Endodermal cell (in vitro differentiated cells): ENCODE results near the gene TMEM259. TPM values are rescaled to one million over a fixed set of nuclear protein-coding genes. Genes with fewer than 3 reads are reported as not detected.

Experiments used
- DNase-seq: peaks from one replicate; pipeline ENCODE4 v3.0.0-alpha.2; 2017
- H3K27ac ChIP-seq: 2 replicates; pipeline ENCODE4 v1.5.1; 2013; ENCODE audit warnings: mild to moderate bottlenecking, low read depth, low read length, moderate library complexity
- H3K27me3 ChIP-seq: 2 replicates; pipeline ENCODE4 v1.6.1; 2013; ENCODE audit warnings: mild to moderate bottlenecking, low read length, moderate library complexity; ENCODE audit not compliant: insufficient read depth, control insufficient read depth, poor library complexity, severe bottlenecking
- H3K36me3 ChIP-seq: 2 replicates; pipeline ENCODE4 v1.7.0; 2013; ENCODE audit warnings: mild to moderate bottlenecking, low read length, moderate library complexity; ENCODE audit not compliant: control insufficient read depth, insufficient read depth
- H3K4me1 ChIP-seq: one replicate; pipeline ENCODE4 v1.7.0; 2013; ENCODE audit warnings: low read length; ENCODE audit not compliant: control insufficient read depth, insufficient read depth
- H3K4me3 ChIP-seq: 2 replicates; pipeline ENCODE4 v1.5.1; 2013; ENCODE audit warnings: mild to moderate bottlenecking, low read length, moderate library complexity
- H3K9ac ChIP-seq: 2 replicates; pipeline ENCODE4 v1.6.1; 2013; ENCODE audit warnings: mild to moderate bottlenecking, low read length, moderate library complexity; ENCODE audit not compliant: poor library complexity, severe bottlenecking; ENCODE audit errors: extremely low read depth
- H3K9me3 ChIP-seq: 2 replicates; pipeline ENCODE4 v1.6.1; 2013; ENCODE audit warnings: mild to moderate bottlenecking, low read length, moderate library complexity; ENCODE audit not compliant: control insufficient read depth
- H3K27ac Mint-ChIP-seq: 2 replicates; pipeline ENCODE4 v1.8.0; 2020; ENCODE audit warnings: mixed read lengths
- H3K27me3 Mint-ChIP-seq: 2 replicates; pipeline ENCODE4 v1.8.0; 2021; ENCODE audit warnings: mild to moderate bottlenecking, mixed read lengths; ENCODE audit not compliant: insufficient read depth
- H3K36me3 Mint-ChIP-seq: 2 replicates; pipeline ENCODE4 v1.8.0; 2020; ENCODE audit warnings: low read depth, mixed read lengths
- H3K4me1 Mint-ChIP-seq: 2 replicates; pipeline ENCODE4 v1.8.0; 2020; ENCODE audit warnings: mixed read lengths
- H3K4me3 Mint-ChIP-seq: 2 replicates; pipeline ENCODE4 v1.8.0; 2020; ENCODE audit warnings: mild to moderate bottlenecking, moderate library complexity, mixed read lengths
- H3K9me3 Mint-ChIP-seq: 2 replicates; pipeline ENCODE4 v1.8.0; 2020; ENCODE audit warnings: mild to moderate bottlenecking, mixed read lengths
- CTCF ChIP-seq: fragments of 200-600 bp; sonication (generic); conservative IDR thresholded peaks from 2 replicates; pipeline ENCODE4 v1.5.0; 2021; ENCODE audit warnings: antibody characterized with exemption, mild to moderate bottlenecking
- WGBS, 2 experiments: methylation state at CpG; one replicate each; pipeline versions ENCODE4 v1.1.5 to v1.1.7; 2013; ENCODE audit warnings: missing lambda C conversion rate in 2 of 2, mixed read lengths in 1 of 2; ENCODE audit not compliant: insufficient coverage in 1 of 2, insufficient read length in 1 of 2; 5-methylcytosine and 5-hydroxymethylcytosine counted together
- total RNA-seq, 2 donors: library from RNA; stranded (reverse); fragmentation: NEBNext Ultra II Directional in 1 of 2; extraction: Animal tissue kit (Norgen Biotek cat#: 25700) in 1 of 2; gene quantifications; 2 replicates in 1 of 2; 3 replicates in 1 of 2; pipeline ENCODE4 v1.2.1, GENCODE V29; 2021

The TMEM259 gene
- total RNA-seq, 2 donors from 2014 or later, result 157 to 176 TPM

DNA sequence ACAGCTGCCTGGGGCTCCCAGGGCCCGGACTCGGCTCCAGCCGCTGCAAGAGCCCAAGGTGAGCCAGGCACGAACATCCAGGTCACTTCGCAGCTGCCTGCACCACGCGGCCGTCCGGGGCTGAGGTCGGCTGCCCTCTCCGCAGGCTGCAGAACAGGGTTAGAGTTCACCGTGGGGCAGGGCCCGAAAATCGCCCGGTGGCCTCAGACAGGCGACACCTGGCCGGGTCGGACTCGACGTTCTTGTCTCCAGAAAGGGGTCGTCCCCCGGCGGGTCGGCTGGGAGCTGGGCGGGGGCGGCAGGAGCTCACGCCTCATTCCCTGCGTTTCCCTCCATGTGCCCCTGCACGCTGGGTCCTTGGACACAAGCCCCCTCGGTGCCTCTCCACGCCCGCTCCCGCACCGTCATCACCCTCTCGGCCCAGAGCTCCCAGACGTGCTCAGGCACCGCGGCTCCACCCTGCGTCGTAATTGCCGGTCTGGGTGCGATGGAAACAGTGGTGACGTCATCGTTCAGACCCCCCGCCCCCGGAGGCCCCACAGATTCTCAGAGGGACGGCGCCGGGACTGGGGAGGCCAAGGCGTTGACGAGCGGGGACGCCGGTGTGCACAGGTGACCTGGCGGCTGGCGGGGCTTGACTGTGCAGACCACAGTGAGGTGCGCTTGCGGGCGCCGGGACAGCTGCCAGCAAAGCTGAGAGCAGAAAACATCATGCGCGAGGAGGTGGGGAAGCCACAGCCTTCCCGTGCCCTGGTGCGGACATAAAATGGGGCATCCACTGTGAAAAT, 24.7 kb downstream of the TMEM259 start:
- no peak overlapping the region for H3K4me3 ChIP-seq

DNA sequence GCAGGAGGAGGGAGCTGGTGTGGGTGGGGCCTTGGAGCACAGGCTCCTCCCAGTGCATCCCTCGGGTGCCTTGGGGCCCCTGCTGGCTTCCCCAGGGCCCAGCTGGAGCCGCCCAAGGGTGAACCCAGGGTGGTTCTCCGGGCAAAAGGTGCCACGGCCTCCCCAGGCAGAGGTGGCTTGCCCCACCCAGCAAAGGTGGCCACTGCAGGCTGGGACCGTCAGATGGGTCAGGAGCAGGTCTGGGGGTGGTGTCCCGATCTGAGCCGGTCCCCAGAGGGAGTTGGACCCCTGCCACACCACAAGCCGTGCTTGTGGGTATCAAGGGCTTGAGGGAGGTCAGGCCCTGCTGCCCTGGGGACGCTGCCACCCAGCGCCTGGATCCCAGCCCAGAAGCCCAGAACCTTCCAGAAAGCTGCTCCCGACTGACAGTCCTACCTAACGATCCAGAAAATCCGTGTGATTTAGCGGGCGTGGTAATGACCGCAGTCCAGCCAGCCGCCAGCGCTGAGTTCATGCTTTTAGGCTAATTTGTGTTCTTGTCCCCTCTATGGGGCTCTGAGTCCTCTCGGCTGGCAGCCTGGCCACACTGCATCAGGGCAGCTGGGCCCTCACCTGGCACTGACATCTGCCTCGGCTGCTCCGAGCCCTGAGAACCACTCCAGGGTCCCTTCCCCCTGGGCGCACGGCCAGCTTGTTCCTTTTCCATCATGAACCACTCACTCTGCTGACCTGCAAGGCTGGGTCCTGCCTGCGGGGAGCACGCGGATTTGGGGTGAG, 25.7 kb downstream of the TMEM259 start:
- Mint-ChIP-seq H3K36me3 (peaks cover 12% of the 10 kb centered on the region), H3K9me3 (no peaks in the 10 kb centered on the region), H3K4me3 (no peak overlapping the region), H3K27ac (no peak overlapping the region), H3K4me1 (peaks cover 4% of the 10 kb centered on the region), H3K27me3 (peaks cover 38% of the 10 kb centered on the region)
- 94 to 97% methylated on average over 15 to 26 of the region's 26 CpGs for WGBS, 2 experiments
- no peak for TF ChIP-seq CTCF
- DNase-seq, result no peak
- H3K4me1 ChIP-seq, result no peaks in the 10 kb centered on the region
- no peaks in the 10 kb centered on the region for H3K9me3 ChIP-seq
- no peak overlapping the region for H3K9ac ChIP-seq
- peaks cover 20% of the 10 kb centered on the region for H3K36me3 ChIP-seq
- peaks cover 36% of the 10 kb centered on the region for H3K27me3 ChIP-seq
- no peak overlapping the region for H3K27ac ChIP-seq
- no peak overlapping the region for H3K4me3 ChIP-seq

More for the DNA sequence above, 24.7 kb downstream of the TMEM259 start:
- no peaks in the 10 kb centered on the region for H3K9me3 Mint-ChIP-seq
- peak overlapping the region; percentile 21 for H3K27ac Mint-ChIP-seq
- no peak overlapping the region for H3K27ac ChIP-seq
- H3K9me3 ChIP-seq, result no peaks in the 10 kb centered on the region
- WGBS, 2 experiments, result 61 to 77% methylated on average over 36 to 64 of the region's 64 CpGs
- DNase-seq, result peak; percentile 74
- no peaks in the 10 kb centered on the region for H3K4me1 ChIP-seq
- peaks cover 4% of the 10 kb centered on the region for H3K36me3 Mint-ChIP-seq
- peaks cover 11% of the 10 kb centered on the region for H3K36me3 ChIP-seq
- peaks cover 44% of the 10 kb centered on the region for H3K27me3 Mint-ChIP-seq
- TF ChIP-seq CTCF, result no peak
- peaks cover 4% of the 10 kb centered on the region for H3K4me1 Mint-ChIP-seq
- no peak overlapping the region for H3K9ac ChIP-seq
- peaks cover 43% of the 10 kb centered on the region for H3K27me3 ChIP-seq
- H3K4me3 Mint-ChIP-seq, result peak overlapping the region; percentile 40

DNA sequence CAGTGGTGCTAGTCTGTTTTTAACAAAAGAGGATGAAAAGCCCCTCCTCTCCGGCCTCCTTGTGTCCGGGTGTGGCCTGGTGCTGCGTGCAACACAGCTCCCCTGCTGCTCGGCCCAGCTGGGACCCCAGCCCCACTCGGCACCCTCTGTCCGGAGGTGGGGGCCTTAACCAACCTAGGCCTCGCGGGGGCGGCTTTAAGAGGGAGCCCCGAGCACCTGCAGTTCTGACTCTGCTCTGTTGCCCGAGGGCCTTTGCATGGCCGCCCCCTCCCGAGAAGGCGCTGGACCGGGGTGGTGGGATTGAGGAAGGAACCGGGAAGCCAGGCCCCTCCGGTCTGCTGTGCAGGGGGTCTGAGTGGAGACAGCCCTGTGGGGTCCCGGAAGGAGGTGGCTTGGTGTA, 26.4 kb downstream of the TMEM259 start:
- peaks cover 4% of the 10 kb centered on the region for H3K4me1 Mint-ChIP-seq
- H3K9me3 ChIP-seq, result no peaks in the 10 kb centered on the region
- peaks cover 22% of the 10 kb centered on the region for H3K36me3 ChIP-seq
- H3K27ac Mint-ChIP-seq, result no peak overlapping the region
- DNase-seq, result no peak
- H3K9ac ChIP-seq, result no peak overlapping the region
- no peak overlapping the region for H3K4me3 ChIP-seq
- peaks cover 12% of the 10 kb centered on the region for H3K36me3 Mint-ChIP-seq
- H3K4me3 Mint-ChIP-seq, result no peak overlapping the region
- H3K27me3 ChIP-seq, result peaks cover 33% of the 10 kb centered on the region
- H3K4me1 ChIP-seq, result no peaks in the 10 kb centered on the region
- no peak for TF ChIP-seq CTCF
- WGBS, 2 experiments, result 96 to 97% methylated on average over 12 to 18 of the region's 18 CpGs
- peaks cover 34% of the 10 kb centered on the region for H3K27me3 Mint-ChIP-seq
- H3K9me3 Mint-ChIP-seq, result no peaks in the 10 kb centered on the region
- no peak overlapping the region for H3K27ac ChIP-seq
